GM21723 (cell line): ENCODE measurements around the gene RELN.

Source experiments
- ATAC-seq: cut with Tn5 transposase; IDR thresholded peaks from one replicate; pipeline ENCODE4 v1.9.1; 2021; ENCODE audit warnings: mild to moderate bottlenecking, moderate library complexity; ENCODE audit not compliant: unreplicated experiment

RELN gene

DNA sequence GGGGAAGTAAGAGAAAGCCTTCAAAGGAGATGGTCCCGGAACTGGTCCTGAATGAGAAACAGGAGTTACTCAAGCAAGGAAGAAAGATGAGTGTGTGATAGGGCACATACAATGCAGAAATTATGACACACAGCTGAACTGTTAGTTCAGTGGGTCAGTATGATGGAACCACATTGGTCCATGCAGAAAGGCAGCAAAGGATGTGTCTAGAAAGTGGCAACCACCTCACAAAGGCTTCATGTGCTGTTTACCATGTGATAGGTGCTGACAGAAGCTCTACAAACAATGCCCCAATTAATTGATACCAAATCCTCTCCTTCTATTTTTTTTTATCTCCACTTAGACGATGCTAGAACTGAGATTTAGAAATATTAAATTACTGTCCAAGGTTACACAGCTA lies 258.3 kb downstream of the RELN start:
- no peak for ATAC-seq

DNA sequence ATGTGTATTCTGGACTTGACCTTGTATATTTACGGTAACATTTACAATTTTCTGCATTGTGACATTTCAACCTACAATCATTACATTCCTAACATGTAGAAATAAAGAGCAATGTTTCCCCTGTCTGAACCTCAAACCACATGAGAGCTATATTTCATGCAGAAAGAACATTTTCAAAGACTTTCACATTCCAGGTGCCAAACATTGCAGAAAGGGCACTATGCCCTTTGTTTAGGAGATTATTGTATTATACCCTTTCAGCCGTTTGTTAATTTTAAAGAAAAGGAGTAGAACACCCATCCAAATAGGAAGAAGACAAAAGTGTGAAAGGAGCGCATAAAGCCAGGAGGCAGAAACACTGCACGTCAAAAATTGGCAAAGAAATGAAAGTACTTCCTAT lies 260.4 kb downstream of the RELN start:
- ATAC-seq: no peak

DNA sequence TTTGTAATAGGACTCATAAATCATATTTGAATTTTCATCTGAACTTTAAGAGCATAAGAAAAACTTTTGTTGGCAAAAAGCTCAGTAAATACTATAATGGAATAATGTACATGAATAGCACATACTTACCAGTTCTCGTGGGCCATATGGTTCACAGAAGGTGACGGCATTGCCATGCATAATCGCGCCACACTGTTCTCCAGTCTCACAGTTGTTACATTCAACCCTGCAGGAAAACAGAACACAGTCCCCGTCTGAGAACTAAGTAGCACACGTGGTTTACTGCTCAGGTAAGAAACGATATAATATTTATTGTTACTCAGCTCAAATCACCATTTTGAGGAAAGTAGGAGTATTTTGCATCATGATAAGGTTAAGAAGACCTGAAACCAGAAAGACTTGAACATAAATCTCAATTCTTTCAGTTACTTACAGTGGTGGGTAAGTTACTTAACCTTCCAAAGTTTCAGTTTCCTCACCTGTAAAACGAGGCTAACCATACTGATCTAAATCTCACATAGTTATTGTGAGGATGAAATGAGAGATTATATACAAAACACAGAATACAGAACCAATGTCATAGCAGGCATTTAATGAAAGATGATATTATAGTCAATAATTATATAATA lies 261.4 kb downstream of the RELN start:
- ATAC-seq: no peak

DNA sequence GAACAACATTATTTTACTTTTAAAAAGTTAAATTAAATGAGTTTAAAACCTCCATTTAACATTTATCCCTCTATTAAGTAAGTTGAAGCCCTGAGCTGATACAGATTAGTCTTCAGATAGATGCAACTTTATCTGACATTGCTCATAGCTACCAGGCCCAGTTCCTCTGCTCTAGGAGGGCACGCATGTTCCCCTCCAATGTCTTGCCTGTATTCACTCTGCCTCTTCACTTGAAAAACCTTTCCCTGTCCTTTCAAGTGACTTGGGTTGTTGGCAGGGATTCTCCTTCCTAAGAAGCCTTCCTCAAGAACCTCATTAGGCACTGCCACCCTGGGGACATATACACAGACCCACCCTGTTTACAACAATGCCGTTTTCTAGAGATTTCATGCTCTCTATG lies 270.4 kb downstream of the RELN start:
- no peak for ATAC-seq

DNA sequence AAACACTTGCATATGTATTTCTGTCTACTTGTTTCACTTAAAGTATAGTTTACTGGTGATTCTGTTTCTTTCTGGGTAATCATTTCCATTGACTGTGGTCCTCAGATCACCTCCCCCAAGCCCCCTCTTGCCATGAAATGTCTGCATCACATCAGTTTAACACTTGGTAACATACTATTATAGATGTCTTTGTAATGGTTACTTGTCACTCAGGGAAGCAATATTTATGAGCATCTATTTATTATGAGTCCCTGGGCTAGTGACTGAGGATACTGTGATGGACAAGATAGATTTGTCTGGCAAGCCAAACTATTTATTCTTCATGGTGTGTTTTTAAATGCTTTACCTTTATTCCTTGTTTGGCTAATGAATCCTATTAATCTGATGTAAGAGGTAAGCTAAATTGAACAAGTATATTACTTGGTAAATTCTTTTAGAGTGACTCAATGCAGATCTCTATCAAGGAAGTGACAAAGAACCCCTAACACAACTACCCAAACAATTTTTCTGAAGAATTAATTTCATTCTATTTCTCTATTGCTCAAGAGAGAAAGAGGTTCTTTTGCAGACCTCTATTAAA lies 270.9 kb downstream of the RELN start:
- ATAC-seq: no peak

DNA sequence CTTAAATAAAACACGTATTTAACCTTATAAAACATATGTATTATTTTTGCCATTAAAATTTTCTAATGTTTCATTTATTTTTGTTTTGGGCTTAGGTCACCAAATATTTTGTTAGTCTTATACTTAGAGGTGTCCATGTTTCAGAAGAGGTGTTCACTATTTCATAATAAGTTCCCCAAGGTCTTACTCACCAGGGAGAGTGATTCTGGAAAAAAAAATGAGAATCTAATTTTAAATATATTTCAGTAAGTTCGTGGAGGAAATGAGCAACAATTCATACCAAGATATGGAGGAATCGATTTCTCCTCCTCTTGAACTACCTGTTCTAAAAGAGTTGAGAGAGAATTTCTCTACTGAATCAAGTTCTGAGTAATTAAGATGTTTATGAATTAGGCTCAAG lies 271.9 kb downstream of the RELN start:
- ATAC-seq: no peak

DNA sequence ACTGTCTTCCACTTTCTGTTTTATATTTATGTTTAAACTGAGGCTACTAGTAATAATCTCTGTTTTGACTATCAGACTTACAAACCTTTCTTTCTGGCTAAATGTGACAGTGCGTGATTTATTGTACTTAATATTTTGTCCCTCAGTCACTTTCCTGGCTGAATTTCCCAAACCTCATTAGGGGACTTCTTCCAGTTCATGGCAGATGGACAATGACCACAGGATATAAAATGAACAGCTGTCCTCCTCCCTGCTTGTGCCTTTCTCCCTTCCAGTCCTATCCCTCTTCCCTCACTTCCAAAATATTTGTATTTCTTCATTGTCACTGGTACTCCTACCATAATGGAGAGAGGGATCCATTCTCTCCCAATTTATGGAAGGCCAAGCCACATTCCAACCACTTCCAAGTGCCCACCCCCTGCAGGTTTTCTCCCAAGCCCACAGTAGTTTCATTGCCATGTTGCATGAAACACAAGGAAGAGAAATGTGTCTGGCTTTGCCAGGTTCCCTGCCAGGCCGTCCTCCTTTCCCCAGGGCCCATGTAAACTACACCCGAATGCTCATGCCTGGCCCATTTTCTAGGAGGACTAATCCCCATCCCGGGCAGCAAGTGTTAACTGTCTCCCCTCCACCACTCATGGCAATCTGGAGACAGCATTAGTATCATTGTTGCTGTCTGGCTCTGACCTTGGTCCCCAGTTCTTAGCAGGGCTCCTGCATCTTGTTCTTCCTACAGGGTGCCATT lies 273.9 kb downstream of the RELN start:
- ATAC-seq: no peak

DNA sequence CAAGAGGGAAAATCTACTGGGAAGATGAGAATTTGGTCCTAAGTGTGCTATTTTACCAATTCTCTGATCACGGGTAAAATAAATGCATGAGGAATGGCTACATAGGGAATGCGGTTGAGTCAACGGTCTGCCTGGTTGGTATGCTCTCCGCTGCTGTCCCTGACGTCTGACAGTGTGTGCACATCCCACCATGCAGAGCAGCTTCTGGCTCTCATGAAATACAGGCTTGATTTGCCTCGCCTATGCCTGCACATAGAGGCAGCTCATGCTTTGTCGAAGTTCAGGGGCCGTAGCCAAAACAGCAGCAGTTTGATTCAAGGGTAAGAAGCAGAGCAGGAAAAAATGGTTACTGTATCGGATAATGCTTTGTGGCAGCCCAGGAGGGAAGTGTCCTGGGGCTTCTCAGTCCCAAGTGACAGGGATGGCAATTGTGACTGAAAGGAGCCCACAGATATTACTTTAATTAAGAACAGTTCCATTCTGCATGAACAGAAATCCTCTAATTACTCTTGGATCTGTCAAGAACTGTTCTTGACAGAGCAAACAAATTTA lies 275.0 kb downstream of the RELN start:
- ATAC-seq: no peak

DNA sequence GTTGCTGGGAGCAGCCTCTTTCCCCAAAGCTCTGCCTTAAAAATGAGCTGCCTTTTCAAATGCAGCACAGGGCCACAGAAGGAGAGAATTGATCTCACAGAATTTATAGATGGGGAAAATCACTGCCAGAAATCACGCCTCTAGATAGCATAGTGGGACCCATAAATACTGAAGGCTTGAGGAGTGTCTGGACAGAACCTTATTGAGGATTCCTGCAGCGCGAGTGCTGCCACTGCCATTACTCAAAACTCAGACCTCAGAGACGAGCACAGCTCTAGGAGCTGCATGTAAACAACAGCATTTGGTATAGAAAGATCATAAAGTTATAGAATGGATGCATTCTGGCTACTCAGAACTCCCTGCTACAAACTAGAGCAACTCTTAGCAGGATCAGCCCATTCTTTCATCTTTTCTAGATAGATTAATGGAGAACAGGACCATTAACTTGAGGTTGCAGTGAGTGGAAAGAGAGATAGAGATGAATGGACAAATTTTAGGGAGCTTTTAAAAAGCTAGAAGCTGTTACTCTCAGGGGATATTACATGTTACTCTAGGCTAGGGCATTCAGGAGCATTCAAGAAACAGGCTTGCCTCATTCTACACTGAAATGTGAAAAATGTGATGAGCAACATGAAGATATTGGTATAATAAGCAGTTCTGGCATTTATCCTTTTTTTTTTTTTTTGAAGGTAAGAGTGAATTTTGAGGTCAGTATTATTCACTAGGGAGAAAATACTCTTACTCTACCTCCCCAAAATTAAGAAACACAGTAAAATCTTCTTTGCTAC lies 276.3 kb downstream of the RELN start:
- ATAC-seq: no peak

DNA sequence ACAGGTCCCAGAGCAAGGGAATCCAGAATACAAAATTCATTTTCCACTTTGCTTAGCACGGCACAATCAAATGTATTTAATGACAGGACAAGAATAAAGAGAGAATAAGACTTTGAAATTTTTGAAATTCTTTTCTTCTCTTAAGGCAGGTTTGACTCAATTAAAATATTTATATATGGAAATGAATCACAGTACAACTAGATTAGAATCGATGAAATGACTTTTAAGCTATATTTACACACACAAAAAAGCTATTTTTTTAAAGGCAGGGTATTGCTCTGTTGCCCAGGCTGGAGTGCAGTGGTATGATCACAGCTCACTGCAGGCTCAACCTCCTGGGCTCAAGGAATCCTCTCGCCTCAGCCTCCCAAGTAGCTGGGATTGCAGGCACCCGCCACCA lies 278.0 kb downstream of the RELN start:
- ATAC-seq: no peak

DNA sequence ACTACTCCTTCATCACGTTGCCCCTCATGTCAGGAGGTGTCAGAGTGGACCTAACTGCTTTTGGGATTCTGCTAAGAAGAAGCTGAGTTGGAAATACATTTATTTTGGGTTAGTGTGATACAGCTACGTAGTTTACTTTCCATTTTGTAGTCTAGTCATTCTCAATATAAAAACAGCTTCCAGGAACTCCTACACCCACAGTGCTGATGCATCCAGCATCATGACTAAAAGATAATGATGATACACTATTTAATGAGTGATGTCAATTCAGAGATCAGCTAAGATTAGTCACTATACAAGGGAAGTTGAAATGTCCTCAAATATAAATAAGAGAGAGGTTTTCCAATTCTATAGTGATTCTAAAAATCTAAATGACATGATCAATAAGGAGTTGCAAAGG lies 279.2 kb downstream of the RELN start:
- ATAC-seq: no peak

DNA sequence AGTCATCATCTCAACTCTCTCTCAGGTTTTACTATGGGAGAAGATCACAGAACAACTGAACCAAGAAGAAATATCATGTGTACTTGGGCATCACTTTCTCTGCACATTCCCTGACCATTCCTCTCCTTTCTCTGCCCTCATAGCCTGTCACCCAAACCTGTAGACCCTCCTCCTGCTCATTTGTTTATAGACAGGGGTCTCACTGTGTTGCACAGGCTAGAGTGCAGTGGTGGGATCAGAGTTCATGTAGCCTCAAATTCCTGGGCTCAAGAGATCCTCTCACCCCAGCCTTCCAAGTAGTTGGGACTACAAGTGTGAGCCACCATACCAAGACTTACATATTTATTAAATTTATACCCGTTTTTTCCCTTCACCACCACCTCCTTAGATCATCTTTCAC lies 282.7 kb downstream of the RELN start:
- no peak for ATAC-seq

DNA sequence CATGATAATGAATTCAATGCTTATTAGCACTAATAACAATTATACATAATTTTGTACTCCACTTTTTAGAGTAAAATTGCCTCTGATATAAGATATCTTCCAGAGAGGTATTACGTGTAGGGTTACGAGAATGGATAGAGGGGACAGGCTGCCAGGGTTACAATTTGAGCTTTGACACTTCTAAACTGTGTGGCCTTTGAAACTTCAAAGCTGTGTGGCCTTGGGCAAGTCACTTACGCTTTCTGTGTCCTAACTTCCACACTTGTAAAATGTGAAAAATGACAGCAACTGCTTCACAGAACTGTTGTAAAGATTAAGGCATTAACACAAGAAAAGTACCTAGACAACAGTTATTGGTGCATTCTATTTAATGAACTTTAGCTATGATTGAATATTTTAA lies 283.9 kb downstream of the RELN start:
- no peak for ATAC-seq

DNA sequence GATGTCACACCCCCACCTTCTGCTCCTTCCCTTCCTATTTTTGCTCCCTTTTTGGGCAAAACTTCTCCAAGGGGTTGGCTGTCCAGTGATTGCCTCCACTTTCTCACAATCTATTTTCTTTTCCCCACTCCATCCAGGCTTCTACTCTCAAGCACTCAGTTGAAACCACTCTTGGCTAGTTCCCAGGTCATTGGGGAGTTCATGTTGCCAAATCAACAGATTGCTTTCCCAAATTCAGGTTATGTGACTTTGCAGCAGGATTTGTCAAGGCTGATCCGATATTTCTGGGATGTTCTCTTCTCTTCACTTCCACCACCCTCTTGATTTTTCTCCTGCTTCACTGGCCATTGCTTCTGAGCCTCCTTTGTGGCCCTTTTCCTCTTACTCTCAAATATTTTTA lies 284.8 kb downstream of the RELN start:
- ATAC-seq: no peak

DNA sequence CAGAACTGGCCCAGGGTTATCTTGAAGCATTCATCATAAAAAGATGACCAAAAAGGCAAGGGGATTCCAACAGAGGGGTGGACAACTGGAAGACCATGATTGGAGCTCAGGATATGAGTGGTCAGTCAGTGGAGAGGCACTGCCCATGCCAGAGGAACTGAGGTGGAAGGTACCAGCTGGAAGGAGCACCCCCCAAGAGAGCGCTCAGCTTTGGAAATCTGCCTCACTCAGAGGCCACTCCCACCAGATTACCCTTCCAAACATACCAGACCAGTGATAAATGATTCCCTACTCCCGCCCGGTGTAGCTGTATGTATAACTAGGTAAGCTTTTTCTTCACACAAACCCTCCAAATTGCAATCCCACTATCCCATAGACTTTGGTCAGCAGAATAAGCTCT lies 286.5 kb downstream of the RELN start:
- no peak for ATAC-seq

DNA sequence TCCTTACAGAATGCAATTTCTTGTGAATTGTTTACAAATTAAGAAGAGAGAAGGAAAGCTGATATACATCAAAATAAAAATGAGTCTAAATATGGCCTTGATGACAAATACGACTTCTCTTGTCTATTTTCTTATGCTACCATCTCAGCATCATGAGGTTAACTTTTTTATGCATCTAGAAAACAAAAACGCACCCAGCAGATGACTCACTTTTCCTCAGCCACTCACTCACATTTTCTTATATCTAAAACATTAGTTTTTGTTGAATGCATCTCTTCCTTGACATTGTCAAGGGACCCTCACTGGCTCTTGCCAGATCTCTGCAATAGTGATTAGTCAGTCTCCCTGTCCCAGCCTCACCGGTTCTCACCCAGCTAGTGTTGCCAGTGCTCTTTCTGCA lies 287.0 kb downstream of the RELN start:
- no peak for ATAC-seq

DNA sequence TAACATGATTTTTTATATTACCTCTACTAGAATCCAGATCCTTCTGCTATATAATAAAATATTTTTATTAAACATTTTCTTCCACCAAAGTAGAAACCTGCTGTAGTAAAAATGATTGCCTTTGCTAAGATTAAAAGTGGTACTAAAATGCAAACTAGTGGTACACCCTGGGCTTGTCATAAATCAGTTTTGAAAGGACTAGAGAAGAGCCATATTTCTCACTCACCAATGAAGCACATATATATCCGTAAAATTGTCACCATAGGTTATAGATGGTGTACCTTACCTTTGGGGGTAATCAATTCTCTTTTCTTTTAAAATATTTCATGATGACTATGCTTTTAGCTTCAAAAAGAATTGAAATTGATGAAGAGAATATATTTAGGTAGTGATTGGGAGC lies 290.4 kb downstream of the RELN start:
- no peak for ATAC-seq

DNA sequence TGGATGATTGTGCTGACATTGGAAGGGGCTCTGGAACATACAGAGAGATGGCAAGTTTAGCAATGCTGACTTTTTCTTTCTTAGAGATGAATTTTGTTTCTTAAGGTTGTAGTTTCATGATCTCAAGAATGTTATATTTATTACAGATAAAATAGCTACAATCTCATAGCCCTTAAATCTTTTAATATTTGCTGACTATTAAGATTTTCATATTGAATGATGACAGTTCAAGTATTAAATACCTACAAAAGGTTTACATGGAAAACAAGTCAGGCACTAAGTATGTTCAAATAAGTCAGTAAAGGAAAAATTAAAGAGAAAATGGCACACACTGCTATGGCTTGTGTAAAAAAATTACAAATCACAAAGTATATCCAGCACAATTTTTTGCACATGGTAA lies 291.4 kb downstream of the RELN start:
- ATAC-seq: no peak

DNA sequence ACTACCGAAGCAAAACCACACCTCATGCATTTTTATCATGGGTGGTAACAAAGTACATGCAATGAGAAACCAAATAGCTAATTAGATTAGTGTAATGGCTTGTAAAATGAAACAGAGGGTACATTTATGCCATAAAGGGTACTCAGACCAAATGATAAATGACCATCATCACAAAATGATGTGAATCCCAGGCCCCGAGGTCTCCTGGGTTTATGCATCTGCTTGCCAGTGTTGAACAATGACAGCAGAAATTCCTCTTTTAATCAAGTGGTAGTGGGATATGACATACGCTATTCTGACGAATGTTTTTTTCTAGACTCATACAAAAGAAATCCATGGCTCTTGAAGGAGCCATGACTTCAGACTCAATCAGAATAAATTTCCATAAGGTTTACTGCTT lies 293.9 kb downstream of the RELN start:
- ATAC-seq: no peak

DNA sequence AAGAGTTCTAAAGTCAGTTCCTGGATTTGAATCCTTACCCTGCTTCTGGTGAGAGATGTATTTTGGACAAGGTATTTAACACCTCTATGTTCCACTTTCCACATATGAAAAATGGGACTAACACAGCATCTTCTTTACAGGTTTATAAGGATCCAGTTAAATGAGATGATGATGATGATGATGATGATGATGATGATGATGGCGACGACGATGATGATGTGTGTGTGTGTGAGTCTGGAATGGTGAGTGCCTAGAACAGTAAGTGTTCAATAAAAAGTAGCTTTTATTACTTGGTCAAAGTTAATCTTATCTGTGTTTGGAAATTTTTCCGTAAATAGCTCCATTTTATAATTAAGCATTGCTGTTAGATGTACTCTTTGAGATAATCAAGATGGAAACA lies 295.2 kb downstream of the RELN start:
- no peak for ATAC-seq

DNA sequence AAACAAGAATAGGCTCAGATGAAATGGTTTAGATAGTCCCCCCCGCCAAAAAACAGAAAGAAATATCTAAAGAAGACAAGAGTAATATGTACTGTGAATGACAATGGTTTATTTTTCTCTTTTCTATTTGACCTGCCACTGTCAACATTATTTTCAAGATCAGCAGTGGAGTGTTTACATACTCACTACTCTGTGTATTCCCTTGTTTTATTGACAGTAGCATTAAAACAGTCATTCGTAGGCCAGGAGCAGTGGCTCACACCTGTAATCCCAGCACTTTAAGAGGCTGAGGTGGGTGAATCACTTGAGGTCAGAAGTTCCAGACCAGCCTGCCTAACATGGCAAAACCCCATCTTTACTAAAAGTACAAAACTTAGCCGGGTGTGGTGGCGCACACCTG lies 298.2 kb downstream of the RELN start:
- no peak for ATAC-seq
